ENCODE measurements around the gene AKAP11. TPM values are rescaled to one million over a fixed set of nuclear protein-coding genes. Genes with fewer than 3 reads are reported as not detected.

The AKAP11 gene
- total and polyA plus RNA-seq, 9 of the 15 experiments (the other 6 are each of a cell fraction or from before 2014, with no cell fraction given), result 2.2 to 31.3 (median 10.9) TPM

DNA sequence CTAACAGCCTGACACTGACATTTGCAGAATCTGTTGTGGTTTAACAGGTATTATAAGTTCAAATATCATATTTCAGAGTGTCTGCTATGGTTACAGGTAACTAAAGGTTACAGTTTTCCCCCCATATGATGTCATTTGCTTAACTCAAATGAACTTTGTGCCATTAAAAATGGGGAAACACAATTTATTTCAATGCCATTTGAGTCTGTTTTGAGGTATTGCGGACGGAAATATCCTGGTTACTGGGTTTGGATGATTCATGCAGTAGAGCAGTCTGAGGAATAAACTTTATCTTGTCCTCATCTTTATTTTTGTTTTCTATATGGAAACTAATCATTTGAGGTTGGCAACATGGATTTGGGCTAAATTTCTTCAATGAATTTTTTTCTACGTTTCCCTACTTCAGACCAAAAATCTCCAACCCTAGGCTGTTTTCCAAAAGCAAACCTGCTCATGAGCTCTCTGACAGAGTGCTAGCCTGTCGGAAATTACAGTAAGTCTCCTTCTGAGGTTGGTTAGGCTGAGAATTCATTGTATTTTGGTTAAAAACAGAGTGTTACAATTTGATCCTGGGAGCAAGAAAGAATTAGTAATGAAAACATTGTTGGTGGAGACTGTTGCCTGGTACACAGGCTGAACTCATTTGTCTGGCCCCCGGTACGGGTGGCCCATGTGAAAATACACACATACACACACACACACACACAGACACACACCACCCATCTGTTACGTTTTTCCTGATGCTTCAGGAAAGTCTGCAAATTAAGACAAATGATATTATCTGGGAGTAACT, 66.1 kb downstream of the AKAP11 start (continued):
- TF ChIP-seq HBP1 (CRISPR knock-in tag; IDR thresholded peaks at IDR 0.05) (no peak), STAT6 (CRISPR knock-in tag; IDR thresholded peaks at IDR 0.05) (no peak), MED1 (CRISPR knock-in tag; IDR thresholded peaks at IDR 0.05; ENCODE audit: borderline replicate concordance) (no peak), RBM34 (IDR thresholded peaks at IDR 0.05; ENCODE audit: borderline replicate concordance, insufficient read depth, low read length) (no peak), SNRNP70 (optimal IDR thresholded peaks at IDR 0.05; ENCODE audit: low read depth, low read length) (no peak), TEAD2 (tag; IDR thresholded peaks at IDR 0.05) (no peak), TAF7 (tag; IDR thresholded peaks at IDR 0.05) (no peak), SMARCE1 (IDR thresholded peaks at IDR 0.05) (no peak), SIRT6 (IDR thresholded peaks at IDR 0.05; ENCODE audit: low read depth, low read length) (no peak)
- TF ChIP-seq, protein P1, sequence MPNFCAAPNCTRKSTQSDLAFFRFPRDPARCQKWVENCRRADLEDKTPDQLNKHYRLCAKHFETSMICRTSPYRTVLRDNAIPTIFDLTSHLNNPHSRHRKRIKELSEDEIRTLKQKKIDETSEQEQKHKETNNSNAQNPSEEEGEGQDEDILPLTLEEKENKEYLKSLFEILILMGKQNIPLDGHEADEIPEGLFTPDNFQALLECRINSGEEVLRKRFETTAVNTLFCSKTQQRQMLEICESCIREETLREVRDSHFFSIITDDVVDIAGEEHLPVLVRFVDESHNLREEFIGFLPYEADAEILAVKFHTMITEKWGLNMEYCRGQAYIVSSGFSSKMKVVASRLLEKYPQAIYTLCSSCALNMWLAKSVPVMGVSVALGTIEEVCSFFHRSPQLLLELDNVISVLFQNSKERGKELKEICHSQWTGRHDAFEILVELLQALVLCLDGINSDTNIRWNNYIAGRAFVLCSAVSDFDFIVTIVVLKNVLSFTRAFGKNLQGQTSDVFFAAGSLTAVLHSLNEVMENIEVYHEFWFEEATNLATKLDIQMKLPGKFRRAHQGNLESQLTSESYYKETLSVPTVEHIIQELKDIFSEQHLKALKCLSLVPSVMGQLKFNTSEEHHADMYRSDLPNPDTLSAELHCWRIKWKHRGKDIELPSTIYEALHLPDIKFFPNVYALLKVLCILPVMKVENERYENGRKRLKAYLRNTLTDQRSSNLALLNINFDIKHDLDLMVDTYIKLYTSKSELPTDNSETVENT (CRISPR knock-in tag; IDR thresholded peaks at IDR 0.05), result no peak
- TF ChIP-seq, protein P2, sequence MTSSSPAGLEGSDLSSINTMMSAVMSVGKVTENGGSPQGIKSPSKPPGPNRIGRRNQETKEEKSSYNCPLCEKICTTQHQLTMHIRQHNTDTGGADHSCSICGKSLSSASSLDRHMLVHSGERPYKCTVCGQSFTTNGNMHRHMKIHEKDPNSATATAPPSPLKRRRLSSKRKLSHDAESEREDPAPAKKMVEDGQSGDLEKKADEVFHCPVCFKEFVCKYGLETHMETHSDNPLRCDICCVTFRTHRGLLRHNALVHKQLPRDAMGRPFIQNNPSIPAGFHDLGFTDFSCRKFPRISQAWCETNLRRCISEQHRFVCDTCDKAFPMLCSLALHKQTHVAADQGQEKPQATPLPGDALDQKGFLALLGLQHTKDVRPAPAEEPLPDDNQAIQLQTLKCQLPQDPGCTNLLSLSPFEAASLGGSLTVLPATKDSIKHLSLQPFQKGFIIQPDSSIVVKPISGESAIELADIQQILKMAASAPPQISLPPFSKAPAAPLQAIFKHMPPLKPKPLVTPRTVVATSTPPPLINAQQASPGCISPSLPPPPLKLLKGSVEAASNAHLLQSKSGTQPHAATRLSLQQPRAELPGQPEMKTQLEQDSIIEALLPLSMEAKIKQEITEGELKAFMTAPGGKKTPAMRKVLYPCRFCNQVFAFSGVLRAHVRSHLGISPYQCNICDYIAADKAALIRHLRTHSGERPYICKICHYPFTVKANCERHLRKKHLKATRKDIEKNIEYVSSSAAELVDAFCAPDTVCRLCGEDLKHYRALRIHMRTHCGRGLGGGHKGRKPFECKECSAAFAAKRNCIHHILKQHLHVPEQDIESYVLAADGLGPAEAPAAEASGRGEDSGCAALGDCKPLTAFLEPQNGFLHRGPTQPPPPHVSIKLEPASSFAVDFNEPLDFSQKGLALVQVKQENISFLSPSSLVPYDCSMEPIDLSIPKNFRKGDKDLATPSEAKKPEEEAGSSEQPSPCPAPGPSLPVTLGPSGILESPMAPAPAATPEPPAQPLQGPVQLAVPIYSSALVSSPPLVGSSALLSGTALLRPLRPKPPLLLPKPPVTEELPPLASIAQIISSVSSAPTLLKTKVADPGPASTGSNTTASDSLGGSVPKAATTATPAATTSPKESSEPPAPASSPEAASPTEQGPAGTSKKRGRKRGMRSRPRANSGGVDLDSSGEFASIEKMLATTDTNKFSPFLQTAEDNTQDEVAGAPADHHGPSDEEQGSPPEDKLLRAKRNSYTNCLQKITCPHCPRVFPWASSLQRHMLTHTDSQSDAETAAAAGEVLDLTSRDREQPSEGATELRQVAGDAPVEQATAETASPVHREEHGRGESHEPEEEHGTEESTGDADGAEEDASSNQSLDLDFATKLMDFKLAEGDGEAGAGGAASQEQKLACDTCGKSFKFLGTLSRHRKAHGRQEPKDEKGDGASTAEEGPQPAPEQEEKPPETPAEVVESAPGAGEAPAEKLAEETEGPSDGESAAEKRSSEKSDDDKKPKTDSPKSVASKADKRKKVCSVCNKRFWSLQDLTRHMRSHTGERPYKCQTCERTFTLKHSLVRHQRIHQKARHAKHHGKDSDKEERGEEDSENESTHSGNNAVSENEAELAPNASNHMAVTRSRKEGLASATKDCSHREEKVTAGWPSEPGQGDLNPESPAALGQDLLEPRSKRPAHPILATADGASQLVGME (CRISPR knock-in tag; IDR thresholded peaks at IDR 0.05), result no peak

All from K562 (cell line).